Sigmoid colon (tissue), 4 donors: Measurements from ENCODE around the gene PHF5A.

Experiments
- POLR2A ChIP-seq, 2 donors: fragments of 450-650 bp; IDR thresholded peaks; one replicate each; pipeline ENCODE4 v1.6.1; 2016; ENCODE audit warnings: antibody characterized with exemption in 2 of 2, mild to moderate bottlenecking in 2 of 2, moderate library complexity in 2 of 2
- POLR2AphosphoS5 ChIP-seq, 4 donors: sonication (generic); formaldehyde crosslinking; IDR thresholded peaks; one replicate each; pipeline ENCODE4 v1.6.1; 2017; ENCODE audit warnings: antibody characterized with exemption in 4 of 4
- TF ChIP-seq, protein P1 (sequence below), 4 experiments: fragments of 450-650 bp in 3 of 4; fragments of 200-600 bp in 1 of 4; IDR thresholded peaks; one replicate each; pipeline ENCODE4 v1.5.1; 2016 to 2019; ENCODE audit warnings: antibody characterized with exemption in 4 of 4, mild to moderate bottlenecking in 3 of 4, moderate library complexity in 2 of 4

DNA sequence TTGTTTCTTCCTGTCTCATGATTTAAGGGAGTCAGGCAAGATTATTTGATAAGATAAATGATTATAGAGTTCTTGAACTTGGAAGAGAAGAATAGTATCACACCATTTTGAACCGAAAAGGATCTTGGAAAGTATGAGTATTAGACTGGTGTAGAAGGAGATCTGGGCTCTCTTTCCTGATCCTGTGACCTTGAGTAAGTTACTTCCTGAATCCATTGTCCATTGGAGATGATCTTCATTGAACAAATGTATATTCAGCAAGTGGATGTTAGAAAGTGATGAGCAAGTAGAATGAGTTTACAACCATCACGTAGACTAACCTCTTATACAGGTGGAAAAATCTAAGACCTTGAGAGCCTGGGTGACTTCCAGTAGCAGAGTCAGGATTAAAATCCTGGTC, 2.4 kb upstream of the PHF5A start:
- TF ChIP-seq, protein P1, sequence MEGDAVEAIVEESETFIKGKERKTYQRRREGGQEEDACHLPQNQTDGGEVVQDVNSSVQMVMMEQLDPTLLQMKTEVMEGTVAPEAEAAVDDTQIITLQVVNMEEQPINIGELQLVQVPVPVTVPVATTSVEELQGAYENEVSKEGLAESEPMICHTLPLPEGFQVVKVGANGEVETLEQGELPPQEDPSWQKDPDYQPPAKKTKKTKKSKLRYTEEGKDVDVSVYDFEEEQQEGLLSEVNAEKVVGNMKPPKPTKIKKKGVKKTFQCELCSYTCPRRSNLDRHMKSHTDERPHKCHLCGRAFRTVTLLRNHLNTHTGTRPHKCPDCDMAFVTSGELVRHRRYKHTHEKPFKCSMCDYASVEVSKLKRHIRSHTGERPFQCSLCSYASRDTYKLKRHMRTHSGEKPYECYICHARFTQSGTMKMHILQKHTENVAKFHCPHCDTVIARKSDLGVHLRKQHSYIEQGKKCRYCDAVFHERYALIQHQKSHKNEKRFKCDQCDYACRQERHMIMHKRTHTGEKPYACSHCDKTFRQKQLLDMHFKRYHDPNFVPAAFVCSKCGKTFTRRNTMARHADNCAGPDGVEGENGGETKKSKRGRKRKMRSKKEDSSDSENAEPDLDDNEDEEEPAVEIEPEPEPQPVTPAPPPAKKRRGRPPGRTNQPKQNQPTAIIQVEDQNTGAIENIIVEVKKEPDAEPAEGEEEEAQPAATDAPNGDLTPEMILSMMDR (IDR thresholded peaks at IDR 0.05), result no peak
- TF ChIP-seq POLR2A (IDR thresholded peaks at IDR 0.05), result no peak
- TF ChIP-seq POLR2AphosphoS5 (IDR thresholded peaks at IDR 0.05), result no peak
